Brain pericyte (primary cell): ENCODE results near the gene NCKAP5.

Experiments used
- DNase-seq: peaks from one replicate; pipeline ENCODE4 v3.0.0-alpha.2; 2012; ENCODE audit warnings: low read depth, low spot score

Gene NCKAP5

GRCh38 chr2:132884292-132884691 is 684.0 kb downstream of the NCKAP5 start:
- no peak for DNase-seq

GRCh38 chr2:132883430-132883829 is 684.8 kb downstream of the NCKAP5 start:
- no peak for DNase-seq

- no peak for DNase-seq
These were observed 686.7 kb downstream of the NCKAP5 start for GRCh38 chr2:132881546-132881945.

GRCh38 chr2:132877923-132878322 is 690.3 kb downstream of the NCKAP5 start:
- DNase-seq, result no peak

- DNase-seq, result no peak
These were observed 691.4 kb downstream of the NCKAP5 start for GRCh38 chr2:132876745-132877391.

- DNase-seq, result no peak
These were observed 693.1 kb downstream of the NCKAP5 start for GRCh38 chr2:132875193-132875592.

GRCh38 chr2:132873738-132874137 is 694.5 kb downstream of the NCKAP5 start:
- DNase-seq, result no peak

- no peak for DNase-seq
These were observed 696.4 kb downstream of the NCKAP5 start for GRCh38 chr2:132871831-132872230.

- no peak for DNase-seq
These were observed 704.3 kb downstream of the NCKAP5 start for GRCh38 chr2:132863961-132864360.

- no peak for DNase-seq
These were observed 708.0 kb downstream of the NCKAP5 start for GRCh38 chr2:132860220-132860619.

- no peak for DNase-seq
These were observed 708.7 kb downstream of the NCKAP5 start for GRCh38 chr2:132859590-132859989.

GRCh38 chr2:132857319-132857718 is 710.9 kb downstream of the NCKAP5 start:
- DNase-seq, result no peak

- DNase-seq, result no peak
These were observed 717.6 kb downstream of the NCKAP5 start for GRCh38 chr2:132850688-132851087.

- no peak for DNase-seq
These were observed 719.1 kb downstream of the NCKAP5 start for GRCh38 chr2:132849118-132849517.

- no peak for DNase-seq
These were observed 722.9 kb downstream of the NCKAP5 start for GRCh38 chr2:132845339-132845738.

- DNase-seq, result no peak
These were observed 723.7 kb downstream of the NCKAP5 start for GRCh38 chr2:132844585-132844984.

GRCh38 chr2:132837769-132838168 is 730.5 kb downstream of the NCKAP5 start:
- DNase-seq, result no peak

GRCh38 chr2:132830321-132830827 is 737.9 kb downstream of the NCKAP5 start:
- no peak for DNase-seq

GRCh38 chr2:132825601-132826000 is 742.7 kb downstream of the NCKAP5 start:
- DNase-seq, result no peak

GRCh38 chr2:132824716-132825115 is 743.5 kb downstream of the NCKAP5 start:
- no peak for DNase-seq

- no peak for DNase-seq
These were observed 752.0 kb downstream of the NCKAP5 start for GRCh38 chr2:132816234-132816633.

GRCh38 chr2:132815516-132815915 is 752.7 kb downstream of the NCKAP5 start:
- no peak for DNase-seq

GRCh38 chr2:132814651-132815050 is 753.6 kb downstream of the NCKAP5 start:
- no peak for DNase-seq

GRCh38 chr2:132813422-132813821 is 754.8 kb downstream of the NCKAP5 start:
- no peak for DNase-seq
